Hepatocyte (in vitro differentiated cells): Measurements from ENCODE around the gene DENND1C.

Source experiments
- EZH2 ChIP-seq: fragments of 200-600 bp; sonication (generic); IDR thresholded peaks from 2 replicates; pipeline ENCODE4 v1.6.1; 2016; ENCODE audit warnings: antibody characterized with exemption, mild to moderate bottlenecking, borderline replicate concordance
- TF ChIP-seq, protein P1 (sequence below): fragments of 200-600 bp; sonication (generic); IDR thresholded peaks from 2 replicates; pipeline ENCODE4 v1.5.1; 2016; ENCODE audit warnings: antibody characterized with exemption, mild to moderate bottlenecking; ENCODE audit not compliant: poor library complexity

DNA sequence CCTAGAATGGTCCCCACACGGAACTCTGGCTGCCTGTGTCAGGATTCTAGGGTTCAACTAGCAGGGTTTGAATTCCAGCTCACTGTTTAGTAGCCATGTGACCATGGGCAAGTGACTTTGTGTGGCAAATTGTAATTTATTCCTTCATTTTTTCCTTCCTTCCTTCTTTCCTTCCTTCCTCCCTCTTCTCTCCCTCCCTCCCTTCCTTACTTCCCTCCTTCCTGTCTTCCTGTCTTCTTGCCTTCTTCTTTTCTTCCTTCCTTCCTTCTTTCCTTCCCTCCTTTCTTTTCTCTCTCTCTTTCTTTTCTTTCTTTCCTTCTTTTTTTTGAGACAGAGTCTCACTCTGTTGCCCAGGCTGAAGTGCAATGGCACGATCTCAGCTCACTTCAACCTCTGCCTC, 8.5 kb upstream of the DENND1C start:
- TF ChIP-seq, protein P1, sequence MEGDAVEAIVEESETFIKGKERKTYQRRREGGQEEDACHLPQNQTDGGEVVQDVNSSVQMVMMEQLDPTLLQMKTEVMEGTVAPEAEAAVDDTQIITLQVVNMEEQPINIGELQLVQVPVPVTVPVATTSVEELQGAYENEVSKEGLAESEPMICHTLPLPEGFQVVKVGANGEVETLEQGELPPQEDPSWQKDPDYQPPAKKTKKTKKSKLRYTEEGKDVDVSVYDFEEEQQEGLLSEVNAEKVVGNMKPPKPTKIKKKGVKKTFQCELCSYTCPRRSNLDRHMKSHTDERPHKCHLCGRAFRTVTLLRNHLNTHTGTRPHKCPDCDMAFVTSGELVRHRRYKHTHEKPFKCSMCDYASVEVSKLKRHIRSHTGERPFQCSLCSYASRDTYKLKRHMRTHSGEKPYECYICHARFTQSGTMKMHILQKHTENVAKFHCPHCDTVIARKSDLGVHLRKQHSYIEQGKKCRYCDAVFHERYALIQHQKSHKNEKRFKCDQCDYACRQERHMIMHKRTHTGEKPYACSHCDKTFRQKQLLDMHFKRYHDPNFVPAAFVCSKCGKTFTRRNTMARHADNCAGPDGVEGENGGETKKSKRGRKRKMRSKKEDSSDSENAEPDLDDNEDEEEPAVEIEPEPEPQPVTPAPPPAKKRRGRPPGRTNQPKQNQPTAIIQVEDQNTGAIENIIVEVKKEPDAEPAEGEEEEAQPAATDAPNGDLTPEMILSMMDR, result no peak
- no peak for TF ChIP-seq EZH2
